Astrocyte (in vitro differentiated cells and primary cell): ENCODE results near the gene VGLL2.
"Not testable (repeated sequence)": the region's sequence is repeated elsewhere in the genome, so short reads cannot be mapped to it uniquely, and the experiment has no call there.

Experiments used
- CTCF ChIP-seq: IDR thresholded peaks from 2 replicates; pipeline ENCODE4 v1.5.1; 2011; ENCODE audit warnings: low read depth, mild to moderate bottlenecking, inconsistent platforms, low read length, moderate library complexity; ENCODE audit not compliant: insufficient read depth
- EZH2 ChIP-seq: IDR thresholded peaks from 2 replicates; pipeline ENCODE4 v1.6.1; 2012; ENCODE audit warnings: mild to moderate bottlenecking, low read length, inconsistent platforms; ENCODE audit not compliant: insufficient read depth

GRCh38 chr6:117244979-117245378, 20.4 kb upstream of the VGLL2 start:
- TF ChIP-seq CTCF, EZH2: not testable (repeated sequence)
